SK-N-SH treated with all-trans-retinoic acid at 6 μM for 48 hours (cell line): ENCODE measurements around the gene RBM39.

Source experiments
- RARB ChIP-seq: fragments of 250-450 bp; sonication (Bioruptor Pico); IDR thresholded peaks from 2 replicates; pipeline ENCODE4 v1.8.0; 2021; ENCODE audit warnings: mild to moderate bottlenecking, moderate library complexity
- TOX ChIP-seq: fragments of 250-450 bp; sonication (Bioruptor Pico); IDR thresholded peaks from 2 replicates; pipeline ENCODE4 v1.8.0; 2021; ENCODE audit warnings: mild to moderate bottlenecking, moderate library complexity, borderline replicate concordance

DNA sequence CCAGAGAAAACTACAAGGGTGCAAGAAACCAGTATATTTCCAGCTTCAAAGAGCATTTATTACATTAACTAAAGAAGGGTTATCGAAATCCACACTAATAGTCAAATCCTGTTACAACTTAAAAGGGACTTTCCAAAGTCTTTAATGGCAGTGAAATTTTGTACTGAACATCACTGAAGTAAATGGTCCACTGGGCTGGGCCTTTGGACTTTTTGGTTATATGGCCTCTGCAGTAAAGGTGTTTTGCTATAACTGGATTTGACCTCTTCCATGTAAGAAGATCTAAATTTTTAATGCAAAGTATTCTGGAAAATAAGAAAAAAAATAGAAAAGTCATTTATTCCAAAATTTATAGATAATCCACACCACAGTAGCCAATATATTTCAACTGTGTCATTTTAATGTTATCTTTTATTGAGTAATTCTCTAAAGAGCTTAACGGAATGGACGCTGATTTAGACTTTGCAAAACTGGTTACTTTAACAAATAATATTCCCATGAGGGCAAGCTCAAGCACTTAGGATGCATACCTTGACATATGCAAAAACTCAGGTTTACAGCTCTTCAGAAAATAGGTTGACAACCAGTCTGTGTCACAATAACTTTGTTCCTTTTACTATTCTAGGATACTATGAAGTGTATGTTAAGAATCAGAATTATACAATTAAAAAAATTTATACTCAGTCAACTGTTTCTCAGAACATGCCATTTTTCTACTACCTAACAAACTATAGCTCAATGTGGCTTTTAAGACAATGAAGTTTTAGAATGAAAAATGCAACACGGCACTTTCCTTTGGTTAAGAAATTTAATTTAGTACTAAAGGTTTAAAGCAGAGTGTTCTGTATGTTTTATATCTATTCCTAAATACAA lies 7.0 kb downstream of the RBM39 start:
- no peak for TF ChIP-seq RARB (CRISPR knock-in tag)
- TF ChIP-seq TOX (CRISPR knock-in tag), result no peak
